COLO668 (cell line): ENCODE data around the gene PPM1H.

Experiments used
- DNase-seq: peaks from one replicate; lab custom pipeline; 2025; ENCODE audit not compliant: unreplicated experiment; lab: John Stamatoyannopoulos, UW

Gene PPM1H

DNA sequence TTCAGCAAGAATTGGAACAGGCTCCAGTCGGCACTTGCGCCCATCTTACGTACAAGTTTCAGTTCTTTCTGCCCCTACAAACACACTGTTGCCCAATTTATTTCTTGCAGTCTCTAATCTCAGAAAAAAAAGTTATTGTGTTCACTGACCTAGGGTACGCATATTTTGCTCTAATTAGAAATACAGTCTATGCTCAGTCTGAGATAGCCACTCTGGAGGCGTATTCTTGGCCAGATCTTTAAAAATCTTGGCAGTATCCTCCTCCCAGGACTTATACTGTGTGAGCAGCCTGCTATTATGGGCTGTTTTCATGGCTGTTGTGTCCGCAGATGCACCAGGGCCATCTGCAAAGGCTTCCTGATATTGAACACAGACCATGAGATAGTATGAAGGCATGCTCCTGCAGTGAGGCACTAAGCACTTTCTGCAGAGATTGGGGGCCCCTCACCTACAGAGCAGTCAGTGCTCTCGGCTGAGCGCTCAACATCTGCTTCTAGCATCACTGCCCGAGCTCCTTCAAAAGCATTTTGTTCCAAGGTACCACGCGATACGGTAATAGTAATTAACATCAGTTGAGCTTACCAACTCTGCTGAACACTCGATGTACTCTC lies 57.9 kb downstream of the PPM1H start:
- DNase-seq: no peak

- DNase-seq: no peak
Measured at GRCh38 chr12:62873826-62874448, 61.0 kb downstream of the PPM1H start.

- DNase-seq: no peak
Measured at GRCh38 chr12:62873116-62873825, 61.7 kb downstream of the PPM1H start.

DNA sequence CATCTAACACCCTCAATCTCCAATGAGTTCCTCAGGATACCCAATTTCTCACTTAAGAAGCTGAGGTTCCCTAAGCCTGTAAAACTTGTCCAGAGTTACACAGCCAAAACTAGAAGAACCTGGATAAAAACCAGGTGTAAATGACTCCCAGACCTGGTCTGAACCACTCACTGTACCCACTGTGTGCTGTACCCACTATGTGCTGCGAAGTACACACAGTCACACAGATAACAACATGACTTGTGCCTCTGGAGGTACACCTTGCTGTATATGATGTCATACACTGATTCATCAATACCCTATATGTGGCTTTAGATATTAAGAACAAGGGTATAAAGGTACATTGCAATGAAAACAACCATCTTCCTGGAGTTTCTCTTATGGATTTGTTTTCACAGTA lies 66.1 kb downstream of the PPM1H start:
- DNase-seq: no peak

DNA sequence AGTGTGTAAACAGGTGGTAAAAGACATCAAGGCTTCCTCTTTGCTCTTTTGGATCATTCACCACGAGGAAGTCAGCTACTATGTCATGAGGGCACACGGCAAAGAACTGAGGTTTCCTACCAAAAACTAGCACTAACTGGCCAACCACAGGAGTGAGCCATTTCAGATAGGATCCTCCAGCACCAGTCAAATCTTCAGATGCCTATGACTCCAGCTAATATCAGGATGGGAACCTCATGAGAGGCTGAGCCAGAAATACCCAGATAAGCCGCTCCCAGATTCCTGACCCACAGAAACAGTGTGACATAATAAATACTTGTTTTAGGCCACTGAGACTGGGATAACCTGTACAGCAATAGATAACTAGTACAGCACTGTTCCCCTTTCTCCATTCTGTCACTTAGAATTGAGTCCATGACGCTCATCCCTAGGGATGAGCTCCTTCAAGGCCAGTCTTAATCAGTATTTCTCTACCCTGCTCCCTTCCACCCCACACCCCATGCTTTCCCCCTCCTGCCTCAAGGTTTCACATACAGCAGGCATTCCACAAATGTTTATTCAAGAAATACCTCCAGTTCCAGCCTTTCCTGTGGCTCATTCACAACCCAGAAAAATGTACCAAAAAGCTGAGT lies 68.4 kb downstream of the PPM1H start:
- no peak for DNase-seq

- no peak for DNase-seq
Measured at GRCh38 chr12:62865937-62866336, 69.0 kb downstream of the PPM1H start.

- no peak for DNase-seq
Measured at GRCh38 chr12:62865065-62865464, 69.9 kb downstream of the PPM1H start.

GRCh38 chr12:62862259-62862881 lies 72.6 kb downstream of the PPM1H start:
- no peak for DNase-seq

DNA sequence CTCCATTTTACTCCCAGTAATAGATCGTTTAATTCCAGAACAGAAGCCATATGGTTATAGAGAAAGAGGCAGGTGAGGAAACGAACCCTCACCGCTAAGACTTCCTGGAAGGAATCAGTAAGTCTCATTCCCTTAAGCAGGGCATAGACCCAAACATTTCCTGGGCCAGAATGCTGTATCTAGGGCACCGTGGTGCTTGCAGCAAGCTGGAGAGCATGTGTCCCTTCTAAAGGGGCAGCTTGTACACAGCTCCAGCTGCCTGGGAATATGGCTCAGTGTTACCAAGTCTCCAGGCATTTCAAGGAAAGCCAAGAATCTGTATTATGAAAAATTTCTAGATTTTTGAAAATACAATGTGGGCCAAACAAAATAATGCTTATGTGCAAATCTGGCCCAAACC lies 73.4 kb downstream of the PPM1H start:
- no peak for DNase-seq

DNA sequence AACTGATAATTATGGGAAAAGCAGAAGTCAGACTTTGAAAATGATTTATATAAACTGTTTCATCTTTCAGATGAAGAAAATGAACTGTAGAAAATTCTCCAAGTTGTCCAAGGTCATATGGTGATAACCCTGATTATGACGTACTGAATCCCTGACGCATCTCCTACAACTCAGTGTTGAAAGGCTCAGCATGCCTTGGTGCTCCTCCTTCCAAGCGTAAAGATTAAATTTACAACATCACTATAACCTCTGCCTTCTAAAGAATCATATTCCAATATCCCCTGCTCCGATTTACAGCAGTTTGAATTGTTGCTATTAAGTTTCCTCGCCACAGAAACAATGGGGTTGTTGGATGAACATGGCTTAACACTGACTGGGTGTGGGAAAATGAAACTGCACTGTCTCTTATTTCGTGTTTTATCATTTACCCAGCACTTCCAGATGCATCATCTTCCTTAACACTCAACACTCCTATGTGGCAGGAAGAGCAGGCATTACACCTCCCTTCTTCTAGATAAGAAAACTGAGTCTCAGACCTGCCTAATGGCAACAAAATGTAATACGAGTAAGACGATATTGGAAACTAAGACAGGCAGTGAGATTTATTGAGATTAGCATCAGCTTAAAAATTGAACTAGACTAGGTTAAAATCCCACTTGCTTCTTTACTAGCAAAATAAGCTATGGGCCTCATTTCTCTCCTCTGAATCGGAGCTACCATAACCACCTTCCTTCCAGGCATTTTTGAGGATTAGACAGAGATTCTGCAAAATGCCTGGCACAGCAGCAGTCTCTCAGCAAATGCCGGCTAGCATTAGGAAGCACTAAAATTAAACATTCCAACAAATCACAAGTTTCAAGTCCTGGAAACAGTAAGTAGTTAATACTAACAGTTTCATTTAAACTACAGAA lies 74.2 kb downstream of the PPM1H start:
- no peak for DNase-seq

DNA sequence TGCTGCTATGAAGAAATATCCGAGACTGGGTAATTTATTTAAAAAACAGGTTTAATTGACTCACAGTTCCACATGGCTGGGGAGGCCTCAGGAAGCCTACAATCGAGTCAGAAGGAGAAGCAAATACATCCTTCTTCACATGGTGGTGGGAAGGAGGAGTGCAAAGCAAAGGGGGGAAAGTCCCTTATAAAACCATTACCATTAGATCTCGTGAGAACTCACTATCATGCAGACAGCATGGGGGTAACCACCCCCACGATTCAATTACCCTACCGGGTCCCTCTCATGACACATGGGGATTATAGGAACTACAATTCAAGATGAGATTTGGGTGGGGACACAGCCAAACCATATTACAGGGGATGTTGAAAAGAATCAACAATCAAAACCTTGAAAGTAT lies 74.9 kb downstream of the PPM1H start:
- no peak for DNase-seq

DNA sequence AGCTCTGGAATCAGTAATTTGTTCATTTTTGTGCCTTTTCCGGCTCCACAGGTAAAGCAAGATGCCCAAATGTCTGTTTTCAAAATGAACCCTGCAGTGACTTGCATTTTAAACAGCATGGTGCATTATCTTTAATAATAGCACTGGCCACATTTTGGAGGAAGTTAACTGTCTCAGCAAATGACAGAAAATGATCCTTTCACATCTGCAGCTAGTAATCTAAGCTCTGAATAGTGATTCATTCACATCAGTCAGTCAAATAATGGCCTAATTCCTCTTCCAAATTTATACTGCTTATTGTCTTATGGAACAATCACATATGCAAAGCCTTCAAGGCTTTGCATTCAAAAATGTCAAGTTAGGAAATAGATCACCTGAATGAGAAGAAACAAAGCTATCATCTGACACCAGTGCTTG lies 75.6 kb downstream of the PPM1H start:
- DNase-seq: no peak

- no peak for DNase-seq
Measured at GRCh38 chr12:62856454-62856853, 78.5 kb downstream of the PPM1H start.

- DNase-seq: no peak
Measured at GRCh38 chr12:62854024-62854423, 80.9 kb downstream of the PPM1H start.

GRCh38 chr12:62849398-62849797 lies 85.6 kb downstream of the PPM1H start:
- DNase-seq: no peak

DNA sequence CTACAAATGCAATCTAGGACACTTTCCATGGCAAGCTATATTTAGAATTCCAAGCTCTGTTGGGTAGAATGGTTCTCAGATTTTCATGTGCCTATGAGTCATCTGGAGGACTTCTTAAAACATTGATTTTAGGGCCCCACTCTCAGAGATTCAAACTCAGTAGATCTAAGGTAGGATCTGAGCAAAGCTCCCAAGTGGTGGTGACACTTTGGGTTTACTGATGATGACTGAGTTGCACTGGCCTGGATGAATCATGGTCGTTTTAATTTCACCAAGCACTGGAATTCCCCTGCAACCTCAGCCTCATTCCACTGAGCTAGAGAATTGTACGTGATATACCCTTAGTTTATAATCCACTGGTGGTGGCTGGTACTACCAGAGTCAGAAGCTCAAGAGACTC lies 86.5 kb downstream of the PPM1H start:
- DNase-seq: no peak

DNA sequence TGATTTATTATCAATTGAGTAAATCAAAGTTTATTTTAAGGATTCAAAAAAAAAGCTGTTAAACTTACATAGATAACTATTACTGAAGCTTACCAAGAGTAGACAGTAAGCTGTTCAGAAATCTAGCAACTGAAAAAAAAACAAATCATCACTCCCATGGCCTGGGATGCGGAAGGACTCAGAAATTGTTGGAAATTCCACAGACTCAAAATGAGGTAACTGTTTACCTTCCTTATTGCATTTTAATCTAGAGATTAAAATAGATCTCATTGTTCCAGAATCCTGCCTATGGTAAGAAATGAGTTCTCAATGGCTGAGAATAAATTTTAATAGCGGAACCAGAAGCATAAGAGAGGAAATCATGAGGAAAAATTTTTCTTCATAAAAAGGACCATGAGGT lies 87.2 kb downstream of the PPM1H start:
- no peak for DNase-seq

- no peak for DNase-seq
Measured at GRCh38 chr12:62846491-62846890, 88.5 kb downstream of the PPM1H start.

DNA sequence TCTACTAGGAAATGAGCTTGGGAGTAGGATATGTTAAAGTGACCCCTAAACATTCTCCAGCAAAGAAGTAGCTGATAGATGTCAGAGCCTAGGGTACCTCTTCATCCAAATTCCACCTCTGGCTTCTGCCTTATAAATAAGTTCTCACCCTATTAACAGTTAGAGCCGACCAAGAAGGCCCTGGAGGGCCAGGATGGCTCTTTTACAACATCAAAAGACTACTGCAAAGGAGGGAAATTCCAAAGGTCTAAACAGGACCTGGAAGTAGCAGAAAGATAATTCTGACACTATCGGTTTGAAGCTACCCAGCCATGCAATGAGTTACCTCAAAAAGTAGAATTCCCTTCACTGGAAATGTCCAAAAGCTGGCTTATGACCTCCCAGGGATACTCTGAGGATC lies 90.0 kb downstream of the PPM1H start:
- DNase-seq: no peak

DNA sequence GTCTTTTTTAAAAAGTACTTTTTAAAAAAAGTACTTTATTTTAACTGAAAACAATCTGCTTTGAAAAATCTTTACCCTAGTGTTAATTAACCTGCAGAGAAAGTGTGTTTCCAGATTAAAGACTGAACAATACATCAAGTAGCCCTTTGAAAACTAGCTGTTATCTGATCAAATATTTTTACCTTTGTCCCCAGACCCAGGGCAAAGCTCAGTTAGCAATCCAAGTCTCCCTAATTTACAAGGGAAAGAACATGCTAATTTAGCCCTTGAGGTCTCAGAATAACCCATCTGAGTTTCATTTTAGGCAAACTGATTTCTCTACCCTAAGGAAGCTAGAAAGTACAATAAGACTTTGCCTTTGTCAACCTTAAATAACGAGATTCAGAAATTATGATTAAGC lies 91.2 kb downstream of the PPM1H start:
- no peak for DNase-seq

DNA sequence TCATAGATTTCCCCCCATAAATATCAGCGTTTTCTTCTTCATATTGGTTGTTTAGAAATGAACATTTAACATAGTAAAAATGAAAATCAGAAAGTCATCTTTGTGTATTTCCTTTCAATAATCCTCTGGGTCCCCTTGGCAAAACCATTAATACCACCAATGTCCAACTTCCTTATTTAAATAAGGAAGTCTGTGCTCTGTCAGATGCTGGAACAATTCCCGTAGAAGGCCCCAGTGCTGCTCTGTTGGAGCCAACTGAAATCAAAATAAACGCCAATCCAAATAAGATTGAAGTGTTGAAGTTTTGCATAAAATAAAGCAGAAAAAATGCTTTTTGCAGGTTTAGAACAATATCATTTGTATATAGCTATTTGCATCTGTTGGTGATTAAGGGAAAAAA lies 93.1 kb downstream of the PPM1H start:
- DNase-seq: no peak
